Right renal pelvis (tissue), 4 donors: ENCODE results near the gene AJAP1. TPM values are rescaled to one million over a fixed set of nuclear protein-coding genes. Genes with fewer than 3 reads are reported as not detected.

ENCODE experiments used
- DNase-seq, 4 donors: peaks; one replicate each; pipeline ENCODE4 v3.0.0-alpha.2; 2013; ENCODE audit warnings: low read depth in 4 of 4, low spot score in 3 of 4, missing footprints in 1 of 4
- polyA plus RNA-seq, 4 donors: library from polyadenylated mRNA; unstranded; fragments of 120-200 nt; gene quantifications; one replicate each; pipeline ENCODE4 v1.2.1, GENCODE V29; 2013; ENCODE audit not compliant: insufficient read length in 4 of 4

AJAP1 gene
- polyA plus RNA-seq, 4 donors = 0.96 to 1.8 (median 1.6) TPM

GRCh38 chr1:4697801-4698200 is 43.4 kb downstream of the AJAP1 start:
- no peak for DNase-seq

GRCh38 chr1:4698911-4699310 is 44.5 kb downstream of the AJAP1 start:
- no peak for DNase-seq

GRCh38 chr1:4699376-4700301 is 45.2 kb downstream of the AJAP1 start:
- DNase-seq = no peak

- no peak for DNase-seq
These were observed 46.4 kb downstream of the AJAP1 start for GRCh38 chr1:4700801-4701200.

- DNase-seq = no peak
These were observed 46.9 kb downstream of the AJAP1 start for GRCh38 chr1:4701276-4701675.

GRCh38 chr1:4702464-4702863 is 48.1 kb downstream of the AJAP1 start:
- DNase-seq = no peak

GRCh38 chr1:4702932-4703331 is 48.5 kb downstream of the AJAP1 start:
- peak in 2 of 4 donors; percentile 23 to 28 for DNase-seq

GRCh38 chr1:4703646-4704045 is 49.2 kb downstream of the AJAP1 start:
- DNase-seq = no peak

GRCh38 chr1:4708840-4709507 is 54.6 kb downstream of the AJAP1 start:
- DNase-seq = no peak

GRCh38 chr1:4709641-4710040 is 55.2 kb downstream of the AJAP1 start:
- DNase-seq = no peak

GRCh38 chr1:4710592-4711415 is 56.4 kb downstream of the AJAP1 start:
- peak in 2 of 4 donors; percentile 28 to 33 for DNase-seq

- DNase-seq = no peak
These were observed 57.2 kb downstream of the AJAP1 start for GRCh38 chr1:4711416-4712275.

- DNase-seq = no peak
These were observed 59.3 kb downstream of the AJAP1 start for GRCh38 chr1:4713669-4714068.

GRCh38 chr1:4716406-4716805 is 62.0 kb downstream of the AJAP1 start:
- DNase-seq = no peak

GRCh38 chr1:4718071-4718470 is 63.7 kb downstream of the AJAP1 start:
- no peak for DNase-seq

- no peak for DNase-seq
These were observed 68.7 kb downstream of the AJAP1 start for GRCh38 chr1:4723106-4723505.

GRCh38 chr1:4724001-4724400 is 69.6 kb downstream of the AJAP1 start:
- no peak for DNase-seq

- no peak for DNase-seq
These were observed 70.4 kb downstream of the AJAP1 start for GRCh38 chr1:4724695-4725250.

GRCh38 chr1:4725416-4725815 is 71.0 kb downstream of the AJAP1 start:
- DNase-seq = no peak
